ENCODE data around the gene STPG4.
"Not testable (repeated sequence)": the region's sequence is repeated elsewhere in the genome, so short reads cannot be mapped to it uniquely, and the experiment has no call there.

The STPG4 gene

DNA sequence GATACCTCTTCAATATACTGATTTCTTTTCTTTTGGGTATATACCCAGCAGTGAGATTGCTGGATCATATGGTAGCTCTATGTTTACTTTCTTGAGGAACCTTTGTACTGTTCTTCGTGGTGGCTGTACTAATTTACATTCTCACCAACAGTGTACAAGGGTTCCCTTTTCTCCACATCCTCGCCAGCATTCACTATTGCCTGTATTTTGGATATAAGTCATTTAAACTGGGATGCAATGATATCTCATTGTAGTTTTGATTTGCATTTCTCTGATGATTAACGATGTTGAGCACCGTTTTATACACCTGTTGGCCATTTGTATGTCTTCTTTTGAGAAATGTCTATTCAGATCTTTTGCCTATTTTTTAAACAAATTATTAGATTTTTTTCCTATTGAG is 30.4 kb downstream of the STPG4 start:
- DNase-seq, result not testable (repeated sequence)

DNA sequence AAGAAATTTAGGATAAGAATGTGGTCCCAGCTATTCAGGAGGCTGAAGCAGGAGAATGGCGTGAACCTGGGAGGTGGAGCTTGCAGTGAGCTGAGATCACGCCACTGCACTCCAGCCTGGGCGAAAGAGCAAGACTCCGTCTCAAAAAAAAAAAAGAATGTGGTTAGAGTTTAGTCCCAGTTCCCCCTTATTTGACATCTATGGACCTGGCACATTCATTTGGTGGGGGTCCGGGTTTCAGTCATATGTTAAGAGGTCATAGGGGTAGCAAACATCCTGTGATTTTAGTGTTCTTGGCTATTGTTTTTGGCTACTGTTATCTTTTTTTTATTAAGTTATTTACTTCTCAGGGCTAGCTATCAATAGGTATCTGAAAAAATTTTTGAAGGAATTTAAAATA is 34.7 kb downstream of the STPG4 start:
- DNase-seq, result not testable (repeated sequence)

DNA sequence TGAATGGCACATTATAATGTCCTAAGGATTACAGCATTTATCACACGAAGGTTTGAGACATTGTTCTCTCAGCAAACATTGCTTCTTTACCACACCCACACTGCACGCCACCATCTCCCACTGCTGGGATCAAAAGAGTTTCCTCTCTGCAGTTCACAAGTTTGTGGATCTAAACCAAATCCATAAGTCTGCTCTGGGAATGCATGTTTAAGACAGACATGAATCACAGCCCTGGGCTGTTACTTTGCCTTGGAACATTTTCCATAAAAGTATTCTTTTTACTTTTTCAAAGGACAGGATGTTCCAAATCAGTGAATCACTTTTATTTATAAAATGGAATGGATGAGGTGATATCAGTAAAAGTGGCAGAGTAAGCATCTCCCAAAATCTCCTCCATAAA is 36.1 kb downstream of the STPG4 start:
- no peak for DNase-seq

DNA sequence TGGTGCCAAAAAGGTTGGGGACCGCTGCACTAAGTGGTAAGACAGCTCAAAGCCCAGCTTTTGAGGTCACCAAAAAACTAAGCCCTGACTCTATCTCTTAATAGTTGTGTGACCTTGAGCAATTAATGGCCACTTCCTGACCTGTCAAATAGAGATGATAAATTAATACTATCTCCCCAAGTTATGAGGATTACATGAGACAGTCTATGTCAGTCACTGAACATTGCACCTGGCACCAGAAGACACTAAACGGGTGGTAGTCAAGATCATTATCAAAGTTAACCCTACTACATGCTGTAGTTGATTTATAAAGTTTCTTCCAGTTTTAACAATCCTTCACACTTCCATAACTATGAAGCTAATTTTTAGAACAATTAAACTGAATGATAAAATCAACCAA is 36.5 kb downstream of the STPG4 start:
- DNase-seq, result no peak

DNA sequence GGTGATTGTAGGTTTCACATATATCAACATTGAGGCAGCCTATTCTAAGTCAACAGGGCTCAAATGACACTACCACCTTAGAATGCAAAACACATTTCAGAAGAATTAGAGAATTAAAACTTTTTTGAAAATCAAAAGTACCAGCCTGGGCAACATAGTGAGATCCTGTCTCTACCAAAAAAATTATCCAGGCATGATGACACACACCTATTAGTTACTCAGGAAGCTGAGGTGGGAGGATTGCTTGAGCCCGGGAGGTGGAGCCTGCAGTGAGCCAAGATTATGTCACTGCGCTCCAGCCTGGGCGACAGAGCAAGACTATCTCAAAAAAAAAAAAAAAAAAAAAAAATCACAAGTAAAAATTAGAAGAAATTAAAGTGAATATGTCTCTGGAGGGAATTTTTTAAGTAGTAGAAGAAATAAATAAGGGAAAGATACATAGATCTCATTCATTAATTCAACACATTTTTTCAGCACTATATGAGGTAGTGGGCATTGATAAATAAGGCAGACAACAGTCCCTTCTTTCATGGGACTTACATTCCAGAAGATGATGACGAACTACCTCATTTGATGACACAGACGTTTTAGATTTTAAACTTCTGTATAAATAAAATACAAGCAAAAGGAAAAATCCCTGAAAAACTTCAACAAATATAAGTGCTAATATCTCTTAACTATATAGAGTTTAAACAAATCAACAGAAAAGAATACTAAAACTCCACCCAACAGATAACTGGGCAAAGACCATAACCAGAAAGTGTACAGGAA is 42.3 kb downstream of the STPG4 start:
- DNase-seq, result no peak

DNA sequence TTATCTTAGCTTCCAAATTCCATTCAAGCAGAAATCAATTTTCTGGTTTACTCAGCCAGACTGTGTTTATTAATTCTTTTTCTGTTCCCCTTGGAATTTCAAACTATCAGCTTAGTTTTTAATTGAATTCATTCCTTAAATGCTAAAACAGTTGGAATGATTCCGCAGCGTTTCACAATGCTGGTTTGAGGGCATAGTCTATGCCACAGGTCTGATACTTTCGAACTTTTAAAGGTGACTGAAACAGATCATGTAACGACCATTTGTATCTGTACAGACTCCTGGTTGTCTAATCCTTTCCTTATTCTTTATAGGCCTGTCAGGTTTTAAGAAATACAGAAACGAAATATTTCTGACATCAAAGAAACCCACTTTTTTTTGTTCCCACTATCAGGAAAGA is 45.4 kb downstream of the STPG4 start:
- no peak for DNase-seq

DNA sequence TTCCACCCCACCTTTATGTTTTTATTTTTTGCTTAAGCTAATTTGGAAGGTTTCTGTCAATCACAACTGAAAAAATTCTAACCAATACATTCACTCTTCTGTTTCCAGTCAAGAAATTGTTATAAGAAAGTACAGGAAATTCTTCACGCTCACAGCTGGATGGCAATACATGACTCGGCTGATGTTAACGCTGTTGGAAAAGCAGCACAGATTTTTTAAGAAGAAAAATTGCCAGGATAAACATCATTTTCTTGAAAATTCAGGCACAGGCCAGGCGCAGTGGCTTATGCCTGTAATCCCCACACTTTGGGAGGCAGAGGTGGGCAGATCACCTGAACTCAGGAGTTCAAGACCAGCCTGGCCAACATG is 46.1 kb downstream of the STPG4 start:
- no peak for DNase-seq

DNA sequence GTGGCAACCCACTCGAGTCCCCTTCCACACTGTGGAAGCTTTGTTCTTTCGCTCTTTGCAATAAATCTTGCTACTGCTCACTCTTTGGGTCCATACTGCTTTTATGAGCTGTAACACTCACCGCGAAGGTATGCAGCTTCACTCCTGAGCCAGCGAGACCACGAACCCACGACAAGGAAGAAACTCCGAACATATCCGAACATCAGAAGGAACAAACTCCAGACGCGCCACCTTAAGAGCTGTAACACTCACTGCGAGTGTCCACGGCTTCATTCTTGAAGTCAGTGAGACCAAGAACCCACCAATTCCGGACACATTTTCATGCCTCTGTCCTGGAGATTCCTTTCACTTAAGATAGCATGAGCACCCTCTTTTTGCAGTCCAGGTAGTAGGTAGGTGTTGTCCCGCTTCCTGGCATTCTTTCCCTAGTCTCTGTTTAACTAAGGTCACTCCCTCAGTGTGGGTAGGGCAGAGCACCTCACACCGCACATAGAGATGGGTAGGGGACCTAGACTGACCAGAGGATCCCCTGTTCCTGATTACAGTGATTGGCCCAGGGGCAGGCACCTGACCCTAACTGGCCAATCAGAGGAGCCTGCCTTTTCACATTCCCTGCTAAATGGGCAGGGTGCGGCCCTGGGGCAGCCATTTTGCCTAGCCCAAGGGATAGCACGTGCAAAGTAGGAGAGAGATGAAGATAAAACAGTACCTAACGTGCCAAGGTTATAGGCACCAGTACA is 46.7 kb downstream of the STPG4 start:
- not testable (repeated sequence) for DNase-seq

DNA sequence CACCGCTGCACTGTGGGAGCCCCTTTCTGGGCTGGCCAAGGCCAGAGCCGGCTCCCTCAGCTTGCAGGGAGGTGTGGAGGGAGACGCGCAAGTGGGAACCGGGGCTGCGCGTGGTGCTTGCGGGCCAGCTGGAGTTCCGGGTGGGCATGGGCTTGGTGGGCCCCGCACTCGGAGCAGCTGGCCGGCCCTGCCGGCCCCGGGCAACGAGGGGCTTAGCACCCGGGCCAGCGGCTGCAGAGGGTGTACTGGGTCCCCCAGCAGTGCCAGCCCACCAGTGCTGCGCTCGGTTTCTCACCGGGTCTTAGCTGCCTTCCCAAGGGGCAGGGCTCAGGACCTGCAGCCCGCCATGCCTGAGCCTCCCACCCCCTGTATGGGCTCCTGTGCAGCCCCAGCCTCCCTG is 47.9 kb downstream of the STPG4 start:
- not testable (repeated sequence) for DNase-seq

DNA sequence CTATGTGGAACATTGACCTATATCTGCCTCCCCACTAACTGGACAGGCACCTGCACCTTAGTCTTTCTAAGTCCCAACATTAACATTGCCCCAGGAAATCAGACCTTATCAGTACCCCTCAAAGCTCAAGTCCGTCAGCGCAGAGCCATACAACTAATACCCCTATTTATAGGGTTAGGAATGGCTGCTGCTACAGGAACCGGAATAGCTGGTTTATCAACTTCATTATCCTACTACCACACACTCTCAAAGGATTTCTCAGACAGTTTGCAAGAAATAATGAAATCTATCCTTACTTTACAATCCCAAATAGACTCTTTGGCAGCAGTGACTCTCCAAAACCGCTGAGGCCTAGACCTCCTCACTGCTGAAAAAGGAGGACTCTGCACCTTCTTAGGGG is 48.9 kb downstream of the STPG4 start:
- not testable (repeated sequence) for DNase-seq

DNA sequence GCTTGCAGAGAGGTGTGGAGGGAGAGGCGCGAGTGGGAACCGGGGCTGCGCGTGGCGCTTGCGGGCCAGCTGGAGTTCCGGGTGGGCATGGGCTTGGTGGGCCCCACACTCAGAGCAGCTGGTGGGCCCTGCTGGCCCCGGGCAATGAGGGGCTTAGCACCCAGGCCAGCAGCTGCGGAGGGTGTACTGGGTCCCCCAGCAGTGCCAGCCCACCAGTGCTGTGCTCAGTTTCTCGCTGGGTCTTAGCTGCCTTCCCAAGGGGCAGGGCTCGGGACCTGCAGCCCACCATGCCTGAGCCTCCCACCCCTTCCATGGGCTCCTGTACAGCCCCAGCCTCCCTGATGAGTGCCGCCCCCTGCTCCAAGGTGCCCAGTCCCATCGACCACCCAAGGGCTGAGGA is 55.4 kb downstream of the STPG4 start:
- DNase-seq, result not testable (repeated sequence)

DNA sequence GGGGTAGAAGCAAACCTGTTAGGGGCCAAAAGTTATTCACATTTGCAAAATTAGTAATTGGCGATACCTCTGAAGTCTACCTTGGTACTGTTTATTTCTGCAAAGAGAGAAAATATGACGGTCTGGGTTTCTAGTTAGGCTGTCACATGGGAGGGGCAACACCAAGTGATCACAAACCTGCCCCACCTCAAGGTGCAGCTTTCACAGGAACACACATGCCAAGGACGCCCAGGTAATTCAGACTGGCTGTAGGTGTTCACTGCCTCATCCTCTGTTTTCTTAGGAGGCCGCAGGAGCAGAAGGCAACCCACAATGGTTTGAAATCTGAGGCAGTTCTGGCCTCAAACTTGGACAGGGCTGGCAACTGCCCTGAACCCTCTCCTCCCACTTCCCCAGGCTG is 56.2 kb downstream of the STPG4 start:
- no peak for DNase-seq

DNA sequence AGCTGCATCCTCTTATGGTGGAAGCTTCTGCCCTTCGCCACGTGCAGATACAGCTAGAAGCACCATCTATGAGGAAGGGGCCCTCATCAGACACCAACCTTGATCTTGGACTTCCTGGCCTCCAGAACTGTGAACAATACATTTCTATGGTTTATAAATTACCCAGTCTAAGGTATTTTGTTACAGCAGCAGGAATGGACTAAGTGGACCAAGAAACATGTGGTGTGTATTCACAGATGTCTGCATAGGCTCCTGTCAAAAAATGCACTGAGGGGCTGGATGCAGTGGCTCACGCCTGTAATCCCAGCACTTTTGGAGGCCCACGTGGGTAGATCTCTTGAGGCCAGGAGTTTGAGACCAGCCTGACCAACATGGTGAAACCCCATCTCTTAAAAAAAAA is 57.5 kb downstream of the STPG4 start:
- no peak for DNase-seq

DNA sequence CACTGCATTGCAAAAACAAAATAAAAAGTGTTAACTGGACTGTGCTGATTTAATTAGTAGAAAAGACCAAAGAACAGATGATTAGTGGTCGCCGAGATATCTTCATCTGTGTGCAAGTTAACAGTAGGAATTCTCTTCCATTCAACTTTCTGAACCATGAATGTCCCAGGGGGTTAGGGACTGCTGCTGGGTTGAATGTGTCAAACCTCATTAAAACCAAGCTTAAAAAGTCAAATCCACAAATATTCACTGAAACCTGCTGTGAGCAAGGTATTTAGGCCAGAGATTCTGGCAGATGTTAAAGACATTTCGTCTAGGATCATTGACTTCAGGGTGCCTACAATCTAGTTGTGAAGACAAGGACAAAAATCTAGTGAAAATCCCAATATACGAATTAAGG is 58.7 kb downstream of the STPG4 start:
- DNase-seq, result no peak

DNA sequence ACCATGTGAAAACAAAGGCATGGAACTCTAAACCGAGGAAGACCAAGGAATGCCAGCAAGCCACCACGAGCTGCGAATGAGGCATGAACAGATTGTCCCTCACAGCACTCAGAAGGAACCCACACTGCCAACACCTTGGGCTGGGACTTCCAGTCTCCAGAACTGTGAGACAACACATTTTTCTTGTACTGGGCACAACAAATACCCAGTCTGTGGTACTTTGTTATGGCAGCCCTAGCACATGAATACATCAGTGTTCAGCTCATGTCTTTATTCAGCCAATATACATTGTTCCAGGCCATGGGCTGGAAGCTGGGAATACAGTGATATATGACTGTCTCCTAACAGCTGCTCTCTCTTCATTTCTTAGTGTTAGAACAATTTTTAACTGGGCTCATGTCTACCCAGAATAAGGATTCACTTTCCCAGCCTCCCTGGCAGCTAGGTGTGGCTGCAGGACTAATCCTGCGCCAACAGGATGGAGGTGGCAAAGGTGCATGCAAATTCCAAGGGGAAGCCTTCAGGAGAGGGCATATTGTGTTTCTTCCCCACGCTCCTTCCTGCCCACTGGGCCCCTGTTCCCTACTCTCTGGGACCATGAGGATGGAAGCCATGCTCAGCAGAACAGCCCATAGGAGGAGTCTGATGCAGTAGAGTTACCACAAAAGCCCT is 59.6 kb downstream of the STPG4 start:
- no peak for DNase-seq

DNA sequence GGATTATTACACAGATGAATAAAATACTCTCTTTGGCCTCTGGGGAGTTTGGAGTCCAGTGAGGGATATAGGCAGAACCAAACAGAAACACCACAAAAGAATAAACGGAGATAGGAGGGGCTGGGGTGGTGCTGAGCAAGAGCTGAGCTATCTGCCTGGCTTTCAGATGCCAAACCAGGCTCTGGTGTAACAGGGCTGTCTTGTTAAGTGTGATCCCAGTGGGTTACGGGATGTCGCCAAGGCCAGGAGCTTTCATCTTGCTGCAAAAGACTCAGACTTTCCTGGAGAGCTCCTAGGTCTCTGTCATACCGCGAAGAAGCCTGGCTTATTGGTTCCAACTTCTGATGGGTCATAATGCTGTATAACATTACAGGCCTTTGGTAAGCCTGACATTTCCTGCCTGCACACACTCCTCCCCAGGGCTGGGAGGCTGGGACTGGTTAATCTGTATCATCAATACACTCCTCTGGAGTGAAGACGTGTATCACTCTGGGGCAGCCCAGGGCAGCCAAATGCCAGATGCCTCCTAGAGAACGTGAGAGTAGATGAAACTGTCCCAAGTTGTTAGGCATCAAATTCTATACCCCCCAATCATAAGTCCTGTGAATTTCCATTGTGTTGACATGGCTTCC is 60.5 kb downstream of the STPG4 start:
- no peak for DNase-seq

DNA sequence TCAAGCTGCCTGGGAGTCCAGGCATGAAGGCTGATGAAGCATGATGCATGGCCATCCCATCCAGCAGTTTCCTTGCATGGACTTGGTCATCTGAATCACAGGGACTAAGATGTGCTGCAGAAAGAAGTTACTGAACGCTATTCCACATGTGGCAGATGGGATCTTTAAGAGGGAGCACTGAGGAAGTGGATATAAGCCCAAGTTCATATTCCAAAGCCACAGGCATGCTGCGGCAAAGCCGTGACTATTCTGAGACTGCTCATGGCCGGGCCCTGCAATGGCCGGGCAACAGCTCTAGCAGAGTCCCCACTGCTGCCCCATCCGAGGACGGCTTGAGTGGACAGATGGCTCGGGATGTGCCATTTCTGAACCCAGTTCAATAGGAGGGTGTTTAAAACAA is 61.5 kb downstream of the STPG4 start:
- DNase-seq, result no peak

DNA sequence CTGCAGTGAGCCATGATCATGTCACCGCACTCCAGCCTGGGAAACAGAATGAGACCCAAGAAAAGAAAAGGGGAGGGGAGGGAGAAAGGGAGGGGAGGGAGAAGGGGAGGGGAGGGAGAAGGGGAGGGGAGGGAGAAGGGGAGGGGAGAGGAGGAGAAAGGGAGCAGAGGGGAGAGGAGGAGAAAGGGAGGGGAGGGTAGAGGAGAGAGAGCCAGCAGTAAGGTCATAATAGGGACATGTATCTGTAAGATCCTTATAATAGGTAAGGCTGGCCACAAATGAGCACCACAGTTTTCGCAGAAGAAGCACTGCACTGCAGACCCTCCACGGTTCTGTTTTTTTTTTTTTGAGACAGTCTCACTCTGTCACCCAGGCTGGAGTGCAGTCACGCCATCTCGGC is 62.6 kb downstream of the STPG4 start:
- no peak for DNase-seq

DNA sequence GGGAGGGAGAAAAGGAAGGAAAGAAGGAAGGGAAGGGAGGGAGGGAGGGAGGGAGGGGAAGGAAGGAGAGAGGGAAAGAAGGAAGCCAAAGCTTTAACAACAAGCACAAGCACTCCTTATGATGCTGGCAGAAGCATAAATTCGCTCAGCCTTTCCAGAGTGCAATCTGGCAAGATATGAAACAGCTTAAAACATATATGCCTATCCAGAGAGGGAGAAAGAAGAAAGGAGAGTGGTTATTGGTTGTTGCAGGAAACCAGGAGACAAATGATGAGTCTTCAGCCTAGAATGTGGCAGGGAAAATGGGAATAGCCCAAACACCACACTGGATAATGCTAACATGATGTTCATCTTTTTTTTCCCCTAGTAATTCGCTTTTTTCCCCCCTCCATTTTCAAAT is 64.0 kb downstream of the STPG4 start:
- DNase-seq, result no peak

DNA sequence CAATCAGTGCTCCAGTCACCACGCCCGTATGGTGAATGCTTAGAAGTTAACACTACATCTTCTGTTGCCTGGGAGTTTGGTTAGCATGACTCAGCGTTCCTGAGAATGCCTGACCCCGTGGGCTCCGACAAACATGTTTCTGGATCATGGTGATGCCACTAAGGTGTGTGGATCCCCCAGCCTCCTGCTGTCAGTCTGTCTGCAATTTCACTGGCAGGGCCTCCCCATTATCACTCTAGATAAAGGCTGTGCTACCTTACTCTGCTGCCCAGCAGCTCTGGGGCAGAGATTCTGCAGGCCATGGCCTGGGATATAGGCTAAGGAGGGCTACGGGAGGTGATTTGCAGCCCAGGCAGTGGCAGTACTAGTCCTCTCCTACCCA is 66.0 kb downstream of the STPG4 start:
- DNase-seq, result no peak

DNA sequence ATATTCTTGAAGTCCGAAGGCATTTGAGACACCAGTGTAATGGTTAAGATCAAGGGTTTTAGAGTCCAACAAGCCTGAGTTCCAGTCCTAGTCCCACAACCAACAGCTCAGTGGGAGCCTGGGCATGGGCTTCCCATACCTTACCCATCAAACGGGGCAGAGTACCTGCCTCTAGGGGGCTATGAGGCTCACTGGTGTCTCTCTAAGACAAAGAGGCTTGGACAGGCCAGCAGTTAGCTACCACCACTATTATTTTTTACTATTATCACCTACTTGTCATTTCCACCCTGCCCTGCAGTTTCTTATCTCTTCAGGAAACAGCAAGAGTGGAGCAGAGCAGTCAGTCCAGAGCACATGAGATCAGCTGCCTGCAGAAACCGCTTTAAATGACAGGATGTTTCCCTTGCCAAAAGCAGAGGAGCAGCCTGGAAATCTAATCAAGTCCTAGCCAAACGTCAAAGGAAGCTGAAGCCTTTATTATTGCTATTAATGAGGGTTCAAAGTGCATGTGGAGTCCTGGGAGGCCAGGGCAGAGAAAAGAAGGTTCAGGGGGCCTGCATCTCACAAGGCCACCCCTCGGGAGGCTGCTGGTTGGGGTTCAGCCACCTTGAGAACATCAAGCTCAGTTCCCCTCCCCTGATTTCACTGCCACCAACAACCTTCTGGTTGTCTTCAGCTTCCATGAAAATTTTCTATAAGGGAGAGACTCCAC is 66.6 kb downstream of the STPG4 start:
- no peak for DNase-seq

DNA sequence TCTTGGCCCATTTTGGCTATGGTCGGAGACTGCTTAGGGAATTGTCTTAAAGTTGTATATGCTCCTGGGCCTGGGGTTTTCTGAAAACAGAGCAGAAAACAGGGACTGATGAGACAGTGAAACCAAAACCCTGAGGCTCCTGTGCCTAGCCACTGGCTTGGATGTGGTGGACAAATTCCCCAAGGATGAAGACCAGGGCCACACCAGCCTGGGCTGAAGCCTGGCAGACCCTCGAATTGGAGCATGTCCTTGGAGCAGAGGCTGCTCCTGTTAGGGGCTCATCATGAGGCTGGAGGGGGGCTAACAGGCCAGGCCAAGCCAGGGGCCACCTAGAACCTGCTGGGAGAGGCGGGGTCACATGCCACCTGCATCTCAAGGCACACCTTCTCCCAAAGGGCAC is 68.1 kb downstream of the STPG4 start:
- DNase-seq, result no peak

DNA sequence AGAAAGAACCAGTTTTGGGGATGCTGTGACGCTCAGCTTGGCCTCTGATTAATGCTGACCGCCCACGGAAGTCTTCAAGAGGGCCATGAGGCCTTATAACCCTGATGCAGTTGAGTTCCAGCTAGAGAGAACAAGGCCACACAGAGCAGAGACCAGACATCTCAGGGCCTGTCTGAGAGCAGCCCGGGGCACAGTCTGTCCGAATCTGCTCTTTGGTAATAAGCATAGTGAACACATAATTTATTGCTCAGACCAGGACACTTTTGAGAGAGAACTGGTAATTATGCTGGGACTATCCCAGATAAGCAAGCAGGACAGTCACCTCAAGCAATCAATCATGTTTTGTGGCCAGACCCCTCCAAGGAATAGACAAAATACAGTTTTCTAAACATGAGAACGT is 68.5 kb downstream of the STPG4 start:
- no peak for DNase-seq

All from stimulated activated CD4-positive, alpha-beta T cell treated with anti-CD3 and anti-CD28 coated beads, Interleukin-4, amount 100 ng/mL, for 4 hours (primary cell).